Epithelial cell of umbilical artery (primary cell): ENCODE data around the gene MYRIP. TPM values are rescaled to one million over a fixed set of nuclear protein-coding genes. Genes with fewer than 3 reads are reported as not detected.

Source experiments
- total RNA-seq: library from RNA; depleted of rRNA; stranded (reverse); fragments of >200 nt; gene quantifications from 2 replicates; pipeline ENCODE4 v1.2.3, GENCODE V29; 2014

The MYRIP gene
- total RNA-seq, result 1.3 and 2.9 TPM in 2 replicates

DNA sequence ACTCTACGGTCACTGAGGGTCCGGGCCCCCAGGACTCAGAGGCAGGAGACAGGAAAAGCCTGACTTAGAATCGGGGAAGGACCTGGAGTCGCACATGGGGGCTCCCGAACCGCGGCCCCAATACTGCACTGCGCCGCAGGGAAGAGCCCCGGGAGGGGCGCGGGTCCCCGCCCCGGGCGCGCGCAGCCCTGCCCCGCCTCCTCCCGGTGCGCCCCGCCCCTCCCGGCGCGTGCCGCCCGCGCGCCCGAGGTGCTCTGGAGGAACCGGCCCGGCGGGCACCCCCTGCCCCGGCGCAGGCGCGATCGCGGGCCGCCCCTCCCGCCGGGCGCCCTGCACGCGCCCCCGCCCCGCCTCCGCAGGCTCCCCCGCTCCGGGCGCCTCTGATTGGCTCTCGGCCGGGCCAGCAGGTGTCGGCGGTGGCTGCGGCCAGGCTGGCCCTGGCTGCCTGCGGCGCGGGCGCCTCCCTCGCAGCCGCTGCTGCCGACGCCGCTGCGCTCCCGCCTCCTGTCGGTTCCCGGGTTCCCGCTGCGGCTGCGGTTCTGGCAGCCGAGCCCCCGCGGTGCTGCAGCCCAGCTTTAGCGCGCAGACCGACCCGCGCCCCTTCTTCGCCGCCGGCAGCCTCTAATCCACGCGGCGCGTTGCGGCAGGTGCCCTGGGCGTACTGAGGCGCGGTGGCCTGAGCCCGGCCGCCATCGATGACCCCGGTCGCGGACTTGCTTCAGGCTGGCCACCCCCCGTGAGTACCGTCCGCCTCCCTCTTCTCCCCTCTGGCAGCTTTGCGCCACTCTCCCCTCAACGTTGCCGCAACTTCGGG lies at the start of gene MYRIP:
Gene MYRIP, plus strand, starts transcription at position 429 of the 814 bp plus-strand sequence. CDS start 91,208 bp downstream, outside the sequence.

GRCh38 chr3:40309418-40309924 lies 500.1 kb downstream of the MYRIP start, which contains the start of gene EIF1B:
TSS of gene EIF1B (plus strand) at chr3:40309707. CDS start at chr3:40309942, 235 bp downstream.

